Prostate gland (tissue), 2 donors: ENCODE measurements around the gene FER. TPM values are rescaled to one million over a fixed set of nuclear protein-coding genes. Genes with fewer than 3 reads are reported as not detected.

Experiments
- DNase-seq: peaks from one replicate; pipeline ENCODE4 v3.0.0-alpha.2; 2019; ENCODE audit warnings: low spot score
- H3K27ac ChIP-seq, 2 donors: fragments of 200-600 bp; sonication (generic); 2 replicates each; pipeline ENCODE4 v1.5.1; 2017 to 2019
- H3K27me3 ChIP-seq: fragments of 200-600 bp; sonication (generic); replicated peaks from 2 replicates; pipeline ENCODE4 v1.5.1; 2019; ENCODE audit not compliant: insufficient read depth
- H3K36me3 ChIP-seq, 2 donors: fragments of 200-600 bp; sonication (generic); 1 replicate in 1 of 2; 2 replicates in 1 of 2; pipeline versions ENCODE4 v1.5.1 to v1.8.1; 2017 to 2019
- H3K4me1 ChIP-seq: fragments of 200-600 bp; sonication (generic); replicated peaks from 2 replicates; pipeline ENCODE4 v1.5.1; 2019
- H3K4me3 ChIP-seq, 2 donors: fragments of 200-600 bp; sonication (generic); 2 replicates each; pipeline ENCODE4 v1.5.1; 2017 to 2019
- H3K9me3 ChIP-seq: fragments of 200-600 bp; sonication (generic); 2 replicates; pipeline ENCODE4 v1.5.1; 2017
- CTCF ChIP-seq, 4 experiments: fragments of 200-600 bp in 2 of 4; fragments of 450-650 bp in 2 of 4; sonication (generic) in 2 of 4; IDR thresholded peaks; 1 replicate in 3 of 4; 2 replicates in 1 of 4; pipeline ENCODE4 v1.5.1; 2016 to 2019; ENCODE audit warnings: antibody characterized with exemption in 4 of 4, mild to moderate bottlenecking in 2 of 4, moderate library complexity in 2 of 4
- POLR2A ChIP-seq: fragments of 450-650 bp; IDR thresholded peaks from one replicate; pipeline ENCODE4 v1.6.1; 2016; ENCODE audit warnings: antibody characterized with exemption, mild to moderate bottlenecking
- POLR2AphosphoS5 ChIP-seq: sonication (generic); formaldehyde crosslinking; IDR thresholded peaks from one replicate; pipeline ENCODE4 v1.6.1; 2017; ENCODE audit warnings: antibody characterized with exemption
- WGBS: methylation state at CpG from one replicate; pipeline ENCODE4 v1.1.5; 2018; 5-methylcytosine and 5-hydroxymethylcytosine counted together
- intact Hi-C: fragments of 100-400 bp; cut with DNase I; formaldehyde crosslinking; loops from one replicate; pipeline ENCODE4 v1.14.2; 2022
- total RNA-seq, 2 donors: library from RNA; depleted of rRNA; stranded (reverse); fragments of >200 nt; gene quantifications; one replicate each; pipeline ENCODE4 v1.1.0, GENCODE V29; 2016

FER gene
- total RNA-seq, 2 donors from 2014 or later: 9.1 to 36.0 TPM

- intact Hi-C loops: no loop called here
- WGBS: 85% methylated on average over 6 of the region's 6 CpGs
- TF ChIP-seq POLR2A: no peak
- no peak for TF ChIP-seq POLR2AphosphoS5
- TF ChIP-seq CTCF (IDR thresholded peaks at IDR 0.05): no peak
- DNase-seq: no peak
- Histone ChIP-seq H3K4me1 (no peaks in the 10 kb centered on the region), H3K27ac (no peak overlapping the region), H3K9me3 (no peaks in the 10 kb centered on the region), H3K27me3 (no peaks in the 10 kb centered on the region), H3K4me3 (no peak overlapping the region), H3K36me3 (no peaks in the 10 kb centered on the region)
Measured at GRCh38 chr5:109192555-109193281, 445.0 kb downstream of the FER start.

GRCh38 chr5:109195667-109196066 lies 448.0 kb downstream of the FER start:
- Histone ChIP-seq H3K9me3 (no peaks in the 10 kb centered on the region), H3K4me3 (no peak overlapping the region), H3K27me3 (no peaks in the 10 kb centered on the region), H3K27ac (no peak overlapping the region), H3K4me1 (no peaks in the 10 kb centered on the region), H3K36me3 (no peaks in the 10 kb centered on the region)
- 75% methylated on average over 2 of the region's 2 CpGs for WGBS
- DNase-seq: no peak
- TF ChIP-seq POLR2AphosphoS5 (no peak), POLR2A (no peak), CTCF (IDR thresholded peaks at IDR 0.05) (no peak)
- intact Hi-C loops: no loop called here

GRCh38 chr5:109196087-109196822 lies 448.6 kb downstream of the FER start:
- Histone ChIP-seq H3K27ac (no peak overlapping the region), H3K9me3 (no peaks in the 10 kb centered on the region), H3K27me3 (no peaks in the 10 kb centered on the region), H3K36me3 (no peaks in the 10 kb centered on the region), H3K4me1 (no peaks in the 10 kb centered on the region), H3K4me3 (no peak overlapping the region)
- WGBS: 69% methylated on average over 2 of the region's 2 CpGs
- TF ChIP-seq POLR2AphosphoS5: no peak
- TF ChIP-seq CTCF (IDR thresholded peaks at IDR 0.05): no peak
- TF ChIP-seq POLR2A: no peak
- DNase-seq: no peak
- intact Hi-C loops: no loop called here

GRCh38 chr5:109196823-109197160 lies 449.1 kb downstream of the FER start:
- no peak for TF ChIP-seq POLR2AphosphoS5
- no peak for TF ChIP-seq CTCF (IDR thresholded peaks at IDR 0.05)
- TF ChIP-seq POLR2A: no peak
- Histone ChIP-seq H3K36me3 (no peaks in the 10 kb centered on the region), H3K27me3 (no peaks in the 10 kb centered on the region), H3K4me3 (no peak overlapping the region), H3K9me3 (no peaks in the 10 kb centered on the region), H3K4me1 (no peaks in the 10 kb centered on the region), H3K27ac (no peak overlapping the region)
- intact Hi-C loops: no loop called here
- DNase-seq: no peak
- 97% methylated on average over 2 of the region's 2 CpGs for WGBS

- Histone ChIP-seq H3K4me3 (no peak overlapping the region), H3K9me3 (no peaks in the 10 kb centered on the region), H3K36me3 (no peaks in the 10 kb centered on the region), H3K27ac (no peak overlapping the region), H3K4me1 (no peaks in the 10 kb centered on the region), H3K27me3 (no peaks in the 10 kb centered on the region)
- TF ChIP-seq POLR2AphosphoS5: no peak
- no peak for TF ChIP-seq CTCF (IDR thresholded peaks at IDR 0.05)
- TF ChIP-seq POLR2A: no peak
- WGBS: 73% methylated on average over 2 of the region's 2 CpGs
- DNase-seq: no peak
- intact Hi-C loops: no loop called here
Measured at GRCh38 chr5:109199289-109199688, 451.6 kb downstream of the FER start.
